ENCODE data around the gene SLC25A21.

SLC25A21 gene

DNA sequence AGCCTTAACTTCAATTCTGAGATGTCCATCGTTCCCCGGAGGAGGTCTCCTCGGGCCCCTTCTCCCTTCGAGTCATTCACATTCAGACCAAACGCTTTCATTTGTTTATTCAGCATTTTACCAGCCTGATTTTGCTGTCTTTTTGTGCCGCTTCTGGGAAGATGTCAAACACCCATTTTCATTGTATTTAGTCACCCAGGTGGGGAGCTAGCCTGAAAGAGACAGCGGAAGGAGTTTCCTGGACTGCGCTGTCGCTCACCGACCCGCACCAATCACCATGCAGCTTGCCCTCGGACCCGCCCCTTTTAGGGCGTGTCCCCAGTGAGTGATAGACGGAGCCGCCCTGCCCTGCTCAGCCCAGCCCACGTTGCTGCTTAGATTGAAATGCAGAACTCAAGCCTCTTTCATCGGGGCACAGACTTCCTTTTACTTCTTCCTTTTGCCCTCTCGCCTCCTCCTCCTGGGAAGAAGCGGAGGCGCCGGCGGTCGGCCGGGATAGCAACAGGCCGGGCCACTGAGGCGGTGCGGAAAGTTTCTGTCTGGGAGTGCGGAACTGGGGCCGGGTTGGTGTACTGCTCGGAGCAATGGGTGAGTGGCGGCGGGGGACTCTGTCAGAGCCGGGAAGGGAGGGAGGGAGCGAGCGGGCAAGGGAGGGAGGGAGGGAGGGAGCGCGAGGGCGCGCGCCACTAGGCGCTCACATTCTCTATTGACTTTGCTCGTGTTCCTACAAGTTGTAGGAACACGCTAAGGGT lies 510.7 kb downstream of the SLC25A21 start, which contains the start of gene PAX9:
Gene PAX9, plus strand, starts transcription at position 355 of the 752 bp plus-strand sequence. Its CDS starts 230 bp downstream, at position 585.
- DNase-seq (ENCODE audit: low read depth), result no peak

DNA sequence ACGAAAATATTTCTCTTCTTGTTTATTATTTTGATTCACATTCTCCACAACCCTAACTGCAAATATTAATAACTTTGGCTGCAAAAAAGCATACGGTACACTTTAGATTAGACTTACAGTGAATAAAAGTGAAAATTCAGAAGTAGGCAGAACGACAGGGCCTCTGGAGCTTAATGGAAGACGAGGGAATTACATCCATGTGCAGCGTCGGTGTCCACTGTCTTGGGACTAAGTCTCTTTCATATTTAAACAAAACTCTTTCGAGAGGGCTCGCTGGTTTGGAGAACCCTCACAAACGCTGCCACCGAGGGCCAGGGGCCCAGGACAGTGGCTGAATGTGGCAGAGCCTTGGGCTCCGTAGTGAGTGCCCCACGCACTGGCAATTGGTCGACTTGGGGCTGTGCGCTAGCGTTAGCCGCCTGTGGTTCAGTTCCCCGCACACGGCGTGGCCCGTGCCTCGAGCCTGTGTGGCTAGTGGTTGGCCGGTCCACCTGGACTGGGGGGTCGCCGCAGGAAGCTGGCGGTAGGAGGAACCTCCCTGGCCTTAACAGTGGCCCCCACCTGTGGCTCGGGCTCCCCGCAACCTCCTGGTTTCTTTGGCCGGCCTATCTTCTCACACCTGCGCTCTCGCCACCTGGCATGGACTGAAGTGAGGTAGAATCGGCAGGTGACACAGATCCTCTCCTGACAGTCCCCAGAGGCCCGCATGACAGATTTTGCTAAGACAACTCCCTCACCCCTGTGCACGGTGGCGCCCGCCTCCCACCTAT lies 511.5 kb downstream of the SLC25A21 start:
- DNase-seq (ENCODE audit: low read depth), result no peak

DNA sequence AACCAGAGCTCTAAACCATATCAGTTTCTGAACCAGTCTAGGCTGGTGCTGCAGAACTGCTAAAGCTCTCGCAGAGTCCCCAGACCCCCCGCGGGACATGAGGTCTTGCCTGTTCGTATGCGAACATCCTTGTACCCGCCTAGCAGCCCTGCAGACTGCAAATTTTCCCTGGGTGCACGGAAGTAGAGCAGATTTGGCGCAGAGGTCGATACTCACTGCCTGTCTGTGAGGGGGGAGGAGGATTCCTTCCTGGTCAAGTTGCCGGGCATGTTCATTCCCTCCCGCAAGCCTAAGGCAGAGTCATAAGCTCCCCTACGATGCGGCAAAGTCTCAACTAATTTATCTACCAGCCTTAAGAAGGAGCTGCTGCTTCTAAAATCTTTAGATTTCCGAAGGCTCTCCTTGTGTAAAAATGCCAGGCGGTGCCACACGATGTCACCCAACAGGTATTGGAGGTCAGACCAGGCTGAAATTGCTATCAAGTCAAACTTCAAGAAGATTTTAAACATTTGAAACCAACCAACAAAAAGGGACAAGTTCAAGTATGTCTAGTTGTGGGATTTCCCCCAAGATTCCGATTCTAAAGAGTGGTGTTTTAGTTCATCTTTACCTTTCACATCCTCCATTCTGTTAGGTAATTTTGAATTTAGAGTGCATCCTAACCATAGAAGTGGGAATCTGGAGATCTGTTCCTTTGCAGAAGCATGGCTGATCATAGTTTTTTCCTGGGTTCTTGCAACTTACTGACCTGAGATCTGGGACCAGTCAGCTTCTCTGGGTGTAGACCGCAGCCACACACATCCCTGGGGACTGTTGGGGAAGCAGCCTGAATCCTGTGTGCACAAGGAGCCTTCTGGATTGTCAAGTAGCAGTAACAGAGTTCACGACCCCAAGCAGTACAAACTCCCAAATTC lies 512.3 kb downstream of the SLC25A21 start:
- no peak for DNase-seq (ENCODE audit: low read depth)

DNA sequence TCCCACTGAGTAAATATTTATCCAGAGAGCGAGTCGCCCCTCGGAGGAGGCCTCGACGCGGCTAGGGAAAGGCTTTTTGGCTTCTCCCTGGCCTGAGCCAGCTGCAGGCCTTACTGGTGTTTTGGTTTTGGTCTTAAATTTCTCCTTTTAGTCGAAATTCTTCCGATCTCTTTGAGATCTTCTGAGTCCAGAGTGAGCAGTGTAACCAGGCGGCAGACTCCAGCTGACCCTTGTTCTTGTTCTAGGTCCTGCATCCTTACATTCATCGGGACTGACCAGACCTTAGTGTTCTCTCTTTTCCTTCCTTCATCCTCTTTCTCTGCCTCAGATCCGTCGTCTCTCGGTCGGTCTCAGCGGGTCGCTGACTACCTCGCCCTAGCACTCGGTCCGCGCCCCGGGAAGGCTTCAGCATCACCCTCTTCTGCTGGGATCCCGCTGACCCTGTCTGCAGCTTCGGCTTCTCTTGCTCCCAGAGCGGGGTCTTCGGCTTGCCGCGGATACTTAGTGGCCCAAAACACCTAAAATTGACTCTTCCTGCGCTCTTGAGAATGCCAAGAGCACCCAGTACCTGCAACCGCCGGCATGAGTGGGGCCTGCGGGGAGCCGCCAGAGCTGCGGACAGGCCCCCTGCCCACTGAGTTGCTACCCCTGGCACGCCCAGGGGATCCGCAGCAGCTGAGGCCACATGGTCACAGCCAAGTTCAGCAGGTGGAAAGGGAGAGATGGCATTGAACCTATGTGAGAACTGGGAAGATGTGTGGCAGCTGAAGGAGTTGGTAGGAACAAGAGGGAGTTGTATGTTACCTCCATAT lies 513.2 kb downstream of the SLC25A21 start:
- no peak for DNase-seq (ENCODE audit: low read depth)

DNA sequence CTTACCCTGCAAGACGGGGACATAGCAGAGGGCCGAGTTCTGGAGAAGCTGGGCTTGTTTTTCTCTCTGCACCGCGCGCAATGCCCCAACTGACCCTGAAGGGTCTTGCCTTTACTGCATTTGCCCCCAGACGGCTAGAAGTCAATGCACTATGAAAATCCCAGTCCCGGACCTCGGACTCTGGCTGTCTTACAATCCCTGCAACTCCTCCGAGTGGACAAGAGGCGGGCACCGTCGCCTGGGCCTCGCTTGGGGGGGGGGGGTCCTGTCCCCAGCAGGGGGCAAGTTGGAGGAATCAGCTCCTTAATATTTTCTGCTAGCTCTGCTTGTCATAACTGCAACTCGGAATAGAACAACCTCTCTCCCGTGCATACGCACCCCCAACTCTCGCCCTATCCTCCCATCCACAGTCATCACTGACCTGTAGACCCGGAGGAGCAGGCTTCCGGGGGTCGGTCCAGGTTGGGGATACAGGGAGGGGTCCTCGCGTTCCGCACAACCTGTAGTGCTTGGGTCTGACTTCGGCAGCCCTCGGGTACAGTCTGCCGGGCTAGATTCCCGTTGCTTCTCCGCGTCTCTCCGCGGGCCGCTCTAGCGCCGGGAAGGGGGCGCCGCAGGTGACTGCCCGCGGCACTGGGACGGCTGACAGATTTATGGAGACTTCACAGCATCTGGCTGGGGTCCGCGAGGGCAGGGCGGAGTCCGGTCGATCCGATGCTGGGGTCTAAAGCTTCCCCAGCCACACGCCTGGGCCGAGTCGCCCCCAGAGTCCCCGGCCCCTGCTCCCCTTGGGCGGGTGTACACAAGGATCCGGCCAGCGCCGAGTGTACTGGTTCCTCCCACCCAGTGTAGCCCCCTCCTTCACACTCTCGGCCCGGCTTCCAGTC lies 514.0 kb downstream of the SLC25A21 start:
- DNase-seq (ENCODE audit: low read depth), result no peak

DNA sequence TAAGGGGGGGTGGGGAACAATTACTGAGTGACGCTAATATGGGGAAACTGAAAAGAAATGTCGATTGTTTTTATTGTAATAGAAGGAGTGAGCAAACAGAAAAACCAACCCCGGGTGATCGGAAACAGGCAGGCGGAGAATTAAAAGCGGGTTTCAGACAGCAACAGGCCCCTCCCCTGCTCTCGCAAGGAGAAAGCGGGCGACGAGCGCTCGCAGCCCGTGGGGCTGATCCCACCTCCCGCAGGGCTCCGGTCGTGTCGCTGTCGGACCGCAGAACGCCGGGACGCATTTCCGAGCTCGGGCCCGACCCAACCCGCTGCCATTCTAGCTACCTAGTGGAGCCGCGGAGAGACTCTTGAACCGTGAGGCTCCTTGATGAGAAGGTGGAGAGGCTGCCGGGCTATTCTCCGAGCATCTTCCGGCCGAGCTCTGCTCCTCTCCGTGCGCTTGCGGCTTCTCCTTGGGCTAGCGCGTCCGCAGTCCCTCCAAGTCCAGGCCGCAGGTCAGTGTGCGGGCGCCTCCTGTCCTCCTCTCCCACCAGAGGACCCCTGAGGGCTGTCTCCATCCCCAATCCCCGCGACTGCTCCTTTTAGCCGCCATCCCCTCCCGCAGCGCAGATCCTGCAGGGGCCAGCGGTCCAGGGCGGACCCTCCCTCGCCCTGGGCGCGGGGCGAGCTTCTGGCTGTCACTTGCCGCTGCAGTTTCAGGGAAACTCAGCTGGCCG lies 514.8 kb downstream of the SLC25A21 start:
- no peak for DNase-seq (ENCODE audit: low read depth)

DNA sequence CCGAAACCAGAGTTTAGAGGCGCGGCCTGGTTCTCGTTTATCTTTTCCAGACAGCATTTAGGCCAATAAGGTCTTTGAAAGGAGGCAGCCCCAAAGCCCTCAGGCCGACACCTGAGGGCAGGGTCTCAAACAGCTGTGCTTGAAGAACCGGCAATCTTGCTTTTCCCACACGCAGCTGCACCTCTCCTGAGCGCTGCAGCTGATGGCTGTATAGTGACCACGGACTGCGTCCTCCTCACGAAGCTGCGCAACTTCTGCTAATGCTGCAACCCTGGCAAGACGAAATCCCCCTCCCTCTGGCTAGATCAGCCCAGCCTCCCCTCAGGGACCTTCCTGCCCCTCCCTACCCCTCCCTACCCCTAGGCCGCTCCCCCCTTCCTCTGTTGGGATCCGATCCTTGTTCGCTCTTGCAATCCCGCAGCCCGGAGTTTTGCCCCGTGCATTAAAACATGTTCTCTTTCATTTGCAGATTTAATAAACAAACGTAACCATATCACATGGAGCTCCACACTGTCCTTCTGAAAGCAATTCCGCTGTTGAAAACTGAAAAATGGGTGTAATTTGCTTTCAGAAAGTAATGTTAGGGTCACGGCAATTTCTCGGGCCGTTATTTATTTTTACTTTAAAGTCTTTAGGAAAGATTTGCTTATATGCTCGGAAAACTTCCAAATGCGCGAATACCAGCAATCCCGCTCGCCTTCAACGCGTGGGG lies 515.6 kb downstream of the SLC25A21 start:
- no peak for DNase-seq (ENCODE audit: low read depth)

DNA sequence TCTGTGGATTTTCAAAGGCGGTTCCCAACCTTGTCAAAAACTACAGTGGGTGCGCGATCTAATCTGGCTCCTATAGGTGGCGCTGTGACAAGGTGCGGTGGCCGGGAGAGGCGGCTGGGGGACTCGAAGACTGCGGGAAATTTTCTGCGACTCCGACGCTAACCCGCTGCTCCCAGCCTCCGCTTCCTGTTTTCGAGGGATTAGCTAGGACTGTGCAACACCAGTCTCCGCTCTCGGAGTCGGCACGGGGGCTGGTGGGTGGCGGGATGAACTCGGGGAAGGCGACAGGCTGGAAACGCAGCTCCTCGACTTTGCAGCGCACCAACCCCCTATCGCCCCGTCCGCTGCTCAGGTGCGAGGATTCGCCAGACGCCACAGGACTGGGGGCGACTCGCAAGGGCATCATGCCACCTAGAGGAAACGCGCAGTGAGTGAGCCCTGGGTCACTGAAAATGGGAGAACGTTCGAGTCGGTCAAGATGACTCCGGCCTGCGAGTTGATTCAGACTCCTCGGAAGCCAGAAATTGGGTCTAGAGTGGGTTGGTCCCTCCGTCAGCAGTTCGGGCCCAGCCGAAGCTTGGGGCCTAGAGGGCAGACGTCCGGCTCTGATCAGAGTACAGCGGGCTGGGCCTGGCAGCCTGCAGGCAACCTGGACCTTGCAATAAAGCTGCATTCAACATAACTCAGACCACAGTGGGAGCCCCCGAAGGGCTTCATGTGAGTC lies 516.3 kb downstream of the SLC25A21 start:
- no peak for DNase-seq (ENCODE audit: low read depth)

DNA sequence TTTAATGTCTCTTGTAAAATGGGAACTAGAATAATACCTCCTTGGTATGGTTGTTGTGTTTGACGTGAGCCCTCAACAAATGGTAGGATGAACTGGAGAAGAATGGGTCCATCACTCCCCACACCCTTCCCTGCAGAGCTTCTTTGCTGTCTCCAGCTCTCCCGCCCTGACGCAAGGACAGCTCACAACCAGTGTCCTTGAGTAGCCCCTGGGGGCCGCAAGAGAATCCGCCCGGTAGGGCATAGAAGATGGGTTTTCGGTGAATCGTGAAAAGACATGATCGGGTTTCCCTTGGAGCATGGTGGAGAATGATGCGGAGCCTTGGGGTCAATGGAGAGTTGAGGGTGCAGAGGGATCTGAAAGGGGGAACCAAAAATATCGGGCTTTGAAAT lies 516.8 kb downstream of the SLC25A21 start:
- no peak for DNase-seq (ENCODE audit: low read depth)

DNA sequence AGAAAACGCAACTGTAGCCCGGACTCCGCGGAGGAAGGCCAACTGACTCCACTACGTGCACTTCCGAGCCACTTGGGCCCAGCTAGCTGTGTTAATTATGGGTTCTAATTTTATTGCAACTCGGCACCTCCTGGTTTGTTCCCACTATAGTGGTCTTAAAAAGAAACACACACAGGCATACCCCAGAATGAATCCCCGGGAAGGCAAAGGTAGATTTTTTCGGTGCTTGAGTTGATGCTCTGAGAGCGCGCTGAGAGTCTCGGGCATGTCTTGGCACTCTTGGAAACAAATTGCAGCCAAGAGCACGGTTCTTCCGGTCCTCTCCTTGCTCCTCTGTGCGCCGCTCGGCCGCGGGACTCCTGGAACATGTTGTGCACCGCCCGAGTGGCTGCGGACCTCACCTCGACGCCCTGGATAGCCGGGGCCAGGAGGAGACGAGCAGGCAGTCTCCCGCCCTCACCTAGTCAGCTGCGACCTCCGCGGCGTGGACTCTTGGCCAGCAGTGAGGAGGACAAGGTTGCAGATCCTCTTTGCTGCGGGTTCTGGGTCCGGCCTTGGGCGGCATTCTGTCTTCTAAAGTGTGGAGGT lies 517.5 kb downstream of the SLC25A21 start:
- DNase-seq (ENCODE audit: low read depth), result no peak

DNA sequence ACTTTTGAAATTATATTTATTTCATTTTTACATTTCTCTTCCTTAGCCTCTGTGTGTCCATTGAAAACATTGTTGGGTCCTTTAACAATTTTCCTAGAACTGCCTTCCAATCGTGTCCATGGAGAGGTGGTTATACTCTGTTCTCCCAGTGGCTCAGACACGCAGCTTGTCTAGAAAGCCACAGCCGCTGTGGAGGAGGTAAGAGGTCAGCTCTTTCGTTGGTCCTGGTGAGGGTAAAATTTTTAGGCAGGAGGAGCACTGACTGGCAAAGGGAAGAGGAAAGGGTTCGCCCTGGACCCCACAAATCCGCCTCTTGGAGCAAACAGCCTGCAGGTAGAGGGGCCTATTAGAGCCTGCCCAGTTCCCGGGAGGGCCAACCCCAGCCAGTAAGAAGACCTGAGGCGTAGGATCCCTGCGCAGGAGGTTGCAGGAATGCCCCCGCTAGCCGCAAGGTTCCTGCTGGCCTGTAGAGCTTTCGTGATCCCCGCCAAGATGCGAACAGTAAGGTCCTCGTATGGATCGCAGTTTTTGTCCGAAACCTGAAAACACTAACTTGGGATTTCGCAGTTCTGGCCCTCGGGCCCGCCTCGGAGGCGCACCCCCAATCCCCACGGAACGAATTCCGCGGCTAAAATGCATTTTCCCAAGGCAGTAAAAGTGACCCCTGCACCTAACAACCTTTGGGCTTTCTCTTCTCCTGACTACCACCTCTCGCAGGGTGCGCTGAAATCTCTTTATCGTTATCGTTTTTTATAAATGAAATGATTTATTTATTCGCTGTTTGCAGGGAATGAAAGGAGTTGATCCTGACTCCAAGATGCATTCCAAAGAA lies 518.2 kb downstream of the SLC25A21 start:
- no peak for DNase-seq (ENCODE audit: low read depth)

DNA sequence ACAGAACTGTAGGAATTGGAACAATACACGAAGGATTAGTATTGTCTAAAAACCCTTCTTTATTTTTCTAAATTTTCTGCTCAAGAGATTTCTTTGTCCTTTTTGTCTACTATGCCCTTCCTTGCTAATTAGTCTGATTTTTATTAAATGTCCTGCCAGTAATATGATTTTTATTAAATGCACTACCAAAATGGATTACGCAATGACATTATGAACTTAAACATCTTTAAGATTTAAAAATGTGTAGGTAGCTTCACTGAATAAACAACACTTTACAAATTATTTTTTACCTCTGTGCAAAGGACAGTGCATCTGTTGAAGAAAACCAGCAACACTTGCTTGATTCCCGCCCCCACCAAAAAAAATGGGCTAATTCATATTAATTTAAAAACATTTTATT lies 519.0 kb downstream of the SLC25A21 start:
- DNase-seq (ENCODE audit: low read depth), result no peak

DNA sequence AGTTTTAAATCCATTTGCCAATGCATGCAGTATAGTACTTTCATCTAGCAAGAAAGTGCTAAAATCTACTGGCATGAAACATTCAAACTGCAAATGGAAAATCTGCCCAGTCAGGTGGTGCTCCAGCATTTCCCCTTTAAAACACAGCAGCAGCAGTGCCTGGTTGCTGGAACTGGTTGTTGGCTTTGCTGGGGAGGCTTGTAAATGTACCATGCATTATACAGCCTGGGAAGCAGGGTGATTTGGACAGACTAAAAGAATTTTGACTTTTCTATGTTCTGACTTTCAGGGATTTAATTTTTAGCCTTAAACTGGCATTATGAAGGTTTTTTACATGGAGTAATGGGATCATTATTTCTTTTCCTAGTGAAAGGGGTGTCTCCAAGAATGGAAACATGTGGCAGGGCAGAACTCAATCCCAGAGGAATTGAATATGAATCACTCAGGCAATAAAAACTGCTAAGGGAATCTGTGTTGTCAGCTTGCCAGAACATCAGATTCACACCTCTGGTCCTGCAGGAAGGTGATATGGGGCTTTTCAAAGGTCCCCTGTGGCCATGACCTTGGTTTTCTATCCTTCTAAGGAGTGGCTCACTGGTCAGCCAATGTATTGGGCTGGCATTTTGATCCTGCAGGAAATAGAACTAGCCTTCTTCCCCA lies 519.7 kb downstream of the SLC25A21 start:
- no peak for DNase-seq (ENCODE audit: low read depth)

DNA sequence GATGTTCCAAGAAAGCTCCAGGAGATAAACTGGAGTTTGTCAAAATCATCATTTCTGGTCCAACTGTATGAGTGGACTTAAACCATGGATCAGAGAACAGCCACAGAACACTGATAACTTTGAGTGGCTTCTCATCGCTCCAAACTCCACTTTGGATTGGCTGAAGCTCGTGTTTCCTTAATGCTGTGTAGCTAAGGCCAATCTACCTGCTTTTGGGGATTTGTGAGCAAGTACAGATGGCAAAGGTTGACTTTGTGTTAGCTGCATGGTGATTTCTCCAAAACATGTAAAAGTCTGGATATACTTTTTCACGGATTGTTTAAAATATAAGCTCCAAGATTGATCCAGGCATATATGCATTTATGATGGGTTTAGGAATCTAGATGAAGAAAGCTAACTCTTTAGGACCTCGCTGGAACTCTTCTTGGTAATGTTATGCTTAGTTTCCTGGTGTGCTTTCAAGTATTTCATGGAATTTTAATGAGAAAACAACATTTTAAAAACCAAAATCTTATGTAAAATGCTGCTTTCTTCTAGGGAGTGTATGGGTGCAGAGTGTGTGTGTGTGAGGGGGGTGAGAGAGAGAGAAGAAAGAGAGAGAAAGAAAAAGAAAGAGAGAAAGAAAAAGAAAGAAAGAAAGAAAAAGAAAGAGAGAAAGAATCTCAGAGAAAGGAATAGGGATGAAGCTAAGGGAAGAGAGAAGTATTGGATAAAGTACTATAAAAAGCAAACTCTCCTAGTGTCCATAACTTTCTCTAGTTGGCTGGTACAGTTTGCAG lies 522.3 kb downstream of the SLC25A21 start:
- DNase-seq (ENCODE audit: low read depth), result no peak

DNA sequence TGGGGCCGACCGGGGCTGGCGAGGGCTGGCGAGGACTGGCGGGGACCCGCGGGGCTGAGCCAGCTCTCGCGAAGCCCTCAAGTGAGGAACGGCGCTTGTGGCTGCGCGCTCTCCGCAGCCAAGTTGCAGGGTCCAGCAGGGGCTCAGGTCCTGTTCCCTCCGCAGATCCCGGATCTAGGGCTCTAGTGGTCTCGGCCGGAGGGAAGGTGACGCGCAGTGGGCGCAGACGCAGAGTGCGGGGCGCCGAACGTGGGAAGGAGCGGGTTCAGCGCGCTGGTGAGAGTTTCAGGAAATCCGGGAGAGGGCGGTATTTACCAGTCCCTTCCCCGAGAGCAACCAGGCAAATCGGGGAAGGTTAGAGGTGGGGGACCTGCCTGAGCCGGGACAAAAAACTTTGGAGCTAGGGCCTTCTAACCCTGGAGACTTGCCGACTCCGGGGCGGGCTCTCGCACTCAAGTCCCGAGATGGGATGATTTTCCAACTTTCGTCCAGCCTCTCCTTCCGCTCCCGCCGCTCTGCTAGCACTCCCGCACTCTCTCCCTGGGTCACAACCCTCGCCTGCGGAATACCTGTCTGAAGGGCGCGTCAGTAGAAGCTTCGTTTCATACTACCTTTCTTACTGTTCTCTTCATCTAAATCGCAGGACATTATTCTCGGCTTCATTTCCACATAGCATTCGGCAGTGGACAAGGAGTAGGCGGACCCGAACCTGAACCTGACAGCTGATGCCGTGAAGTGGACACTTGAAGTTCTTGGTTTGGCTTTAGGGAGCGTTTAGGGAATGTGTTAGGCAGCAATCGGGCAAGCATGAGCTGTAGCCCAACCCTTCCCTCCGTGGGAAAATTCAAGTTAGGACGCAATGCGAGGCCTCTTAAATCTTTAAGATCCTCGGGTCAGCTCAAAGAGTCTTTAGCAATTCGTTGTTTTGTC lies 524.3 kb downstream of the SLC25A21 start:
- DNase-seq (ENCODE audit: low read depth), result no peak

Measured in activated T-cell treated with anti-CD3 and anti-CD28 coated beads for 1 hour (primary cell).